HG03108 (cell line): ENCODE measurements around the gene WDR4.
"Not testable (repeated sequence)": the region's sequence is repeated elsewhere in the genome, so short reads cannot be mapped to it uniquely, and the experiment has no call there.

ENCODE experiments used
- ATAC-seq: cut with Tn5 transposase; IDR thresholded peaks from one replicate; pipeline ENCODE4 v1.9.1; 2021; ENCODE audit warnings: moderate library complexity; ENCODE audit not compliant: unreplicated experiment

WDR4 gene

DNA sequence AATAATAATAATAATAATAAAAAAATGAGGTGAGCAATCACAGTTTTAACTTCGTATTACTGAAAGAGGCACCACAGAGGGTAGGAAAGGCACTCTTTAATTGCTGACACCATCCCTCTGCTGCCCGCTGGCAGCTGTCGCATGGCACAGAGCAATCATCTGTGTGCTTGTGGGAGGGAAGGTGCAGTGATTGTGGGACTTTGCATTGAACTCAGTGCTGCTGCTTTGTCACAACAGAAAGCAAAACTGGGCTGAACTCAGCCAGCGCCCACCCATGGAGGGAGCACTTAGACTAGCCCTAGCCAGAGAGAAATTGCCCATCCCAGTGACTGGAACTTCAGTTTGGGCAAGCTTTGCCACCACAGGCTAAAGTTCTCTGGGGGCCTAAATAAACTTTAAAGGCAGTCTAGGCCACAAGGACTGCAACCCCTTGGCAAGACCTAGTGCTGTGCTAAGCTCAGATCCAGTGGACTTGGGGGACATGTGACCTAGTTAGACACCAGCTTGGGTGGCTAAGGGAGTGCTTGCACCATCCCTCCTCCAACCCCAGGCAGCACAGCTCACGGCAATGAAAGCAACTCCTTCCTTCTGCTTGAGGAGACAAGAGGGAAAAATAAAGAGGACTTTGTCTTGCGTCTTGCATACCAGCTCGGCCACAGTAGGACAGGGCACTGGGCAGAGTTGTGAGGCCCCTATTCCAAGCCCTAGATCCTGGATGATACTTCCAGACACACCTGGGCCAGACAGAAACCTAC, 59.3 kb downstream of the WDR4 start:
- no peak for ATAC-seq

- ATAC-seq = no peak
Measured at GRCh38 chr21:42818328-42818749, 61.0 kb downstream of the WDR4 start.

- ATAC-seq = no peak
Measured at GRCh38 chr21:42815217-42815616, 64.1 kb downstream of the WDR4 start.

- ATAC-seq = not testable (repeated sequence)
Measured at GRCh38 chr21:42812528-42813241, 66.7 kb downstream of the WDR4 start.

DNA sequence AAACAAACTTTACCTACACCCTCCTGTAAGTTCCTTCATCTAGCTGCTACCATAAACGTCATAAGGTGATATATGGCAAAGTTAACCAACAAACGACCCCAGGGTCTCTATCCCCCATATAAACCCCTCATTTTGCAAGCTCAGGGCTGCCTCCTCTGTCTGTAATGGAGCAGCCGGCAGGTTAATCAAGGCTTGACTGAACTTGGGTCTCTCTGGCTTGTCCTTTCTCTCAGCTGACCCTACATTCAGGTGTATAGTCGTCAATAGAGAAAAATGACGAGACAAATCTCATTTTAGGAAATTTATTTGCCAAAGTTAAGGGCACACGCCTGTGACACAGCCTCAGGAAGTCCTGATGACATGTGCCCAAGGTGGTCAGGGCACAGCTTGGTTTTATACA, 67.4 kb downstream of the WDR4 start:
- no peak for ATAC-seq

GRCh38 chr21:42809577-42810475, 69.5 kb downstream of the WDR4 start:
- no peak for ATAC-seq

GRCh38 chr21:42809171-42809570, 70.2 kb downstream of the WDR4 start:
- ATAC-seq = no peak

GRCh38 chr21:42807938-42808613, 71.3 kb downstream of the WDR4 start:
- ATAC-seq = no peak

- not testable (repeated sequence) for ATAC-seq
Measured at GRCh38 chr21:42807293-42807895, 71.9 kb downstream of the WDR4 start.

- ATAC-seq = no peak
Measured at GRCh38 chr21:42806509-42807140, 72.7 kb downstream of the WDR4 start.

DNA sequence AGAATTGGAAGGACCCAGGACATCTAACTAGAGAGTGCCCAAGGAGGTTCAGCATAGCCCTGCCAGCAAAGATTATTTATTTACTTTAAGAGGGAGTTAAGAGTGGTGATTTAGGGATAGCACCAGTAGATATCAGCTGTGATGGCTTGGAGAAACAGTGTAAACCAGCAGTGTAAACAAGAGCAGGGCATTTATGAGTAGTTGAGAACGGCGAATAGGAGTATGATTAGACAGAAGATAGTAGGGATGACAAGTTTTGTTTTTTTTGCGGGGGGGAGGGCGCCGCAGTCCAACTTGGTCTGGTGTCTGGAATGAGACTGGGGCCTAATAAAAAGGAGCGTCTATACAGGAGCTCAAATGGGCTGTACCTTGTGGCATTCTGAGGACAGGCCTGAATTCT, 77.7 kb downstream of the WDR4 start:
- ATAC-seq = not testable (repeated sequence)

DNA sequence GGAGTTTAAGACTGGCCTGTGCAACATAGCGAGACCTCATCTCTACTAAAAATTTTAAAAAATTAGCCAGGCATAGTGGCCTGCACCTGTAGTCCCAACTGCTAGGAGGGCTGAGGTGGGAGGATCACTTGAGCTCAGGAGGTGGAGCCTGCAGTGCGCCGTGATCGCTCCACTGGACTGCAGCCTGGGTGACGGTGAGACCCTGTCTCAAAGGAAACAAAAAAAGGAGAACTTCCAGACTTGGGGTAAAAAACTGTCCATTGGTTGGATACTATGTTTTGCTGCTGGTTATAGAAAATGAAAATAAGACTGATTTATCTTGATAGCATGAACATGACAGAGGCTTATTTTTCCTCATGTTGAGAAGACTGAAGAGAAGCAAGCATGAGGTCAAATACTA, 79.4 kb downstream of the WDR4 start:
- no peak for ATAC-seq

- no peak for ATAC-seq
Measured at GRCh38 chr21:42799516-42799915, 79.8 kb downstream of the WDR4 start.
